ENCODE measurements around the gene RNPEP.

DNA sequence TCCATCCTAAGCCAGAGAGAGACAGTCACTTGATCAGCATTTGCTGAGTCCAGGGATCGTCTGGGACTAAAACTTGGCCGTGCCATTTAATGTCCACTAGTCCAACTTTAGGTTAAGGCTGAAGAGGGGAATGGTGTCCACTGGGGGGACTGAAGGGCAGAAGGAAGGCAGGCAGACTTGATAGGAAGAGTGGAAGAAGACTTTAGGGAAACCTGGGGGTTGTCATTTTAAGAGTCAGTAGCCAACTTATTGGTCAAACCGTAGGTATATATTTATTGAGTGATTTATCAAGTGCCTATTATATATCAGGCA lies 34.8 kb upstream of the RNPEP start:
- TF ChIP-seq CTCF (IDR thresholded peaks at IDR 0.05; ENCODE audit: insufficient read depth, low read length, poor library complexity, severe bottlenecking) = no peak
- TF ChIP-seq EZH2phosphoT487 (conservative IDR thresholded peaks at IDR 0.05; ENCODE audit: low read length) = no peak
